H9 (cell line): ENCODE results near the gene PLCB1. TPM values are rescaled to one million over a fixed set of nuclear protein-coding genes. Genes with fewer than 3 reads are reported as not detected.

ENCODE experiments used
- DNase-seq: peaks from one replicate; pipeline ENCODE4 v3.0.0-alpha.2; 2017
- H2AFZ ChIP-seq: one replicate; pipeline ENCODE4 v1.6.1; 2013; ENCODE audit warnings: mild to moderate bottlenecking, low read length, control low read depth, moderate library complexity
- H2AK5ac ChIP-seq: 2 replicates; pipeline ENCODE4 v1.6.1; 2013; ENCODE audit warnings: low read length, control low read depth, mixed read lengths; ENCODE audit not compliant: insufficient read length
- H2BK120ac ChIP-seq: one replicate; pipeline ENCODE4 v1.6.1; 2013; ENCODE audit warnings: low read depth, mild to moderate bottlenecking, low read length, control low read depth, inconsistent platforms; ENCODE audit not compliant: poor library complexity, severe bottlenecking
- H2BK12ac ChIP-seq: 2 replicates; pipeline ENCODE4 v1.6.1; 2013; ENCODE audit warnings: low read length, control low read depth, mixed read lengths, low read depth; ENCODE audit not compliant: insufficient read length
- H2BK15ac ChIP-seq: 2 replicates; pipeline ENCODE4 v1.6.1; 2013; ENCODE audit warnings: low read depth, low read length, control low read depth
- H2BK20ac ChIP-seq: one replicate; pipeline ENCODE4 v1.6.1; 2013; ENCODE audit warnings: low read depth, mild to moderate bottlenecking, low read length, control low read depth, inconsistent platforms; ENCODE audit not compliant: poor library complexity, severe bottlenecking
- H2BK5ac ChIP-seq: 2 replicates; pipeline ENCODE4 v1.6.1; 2013; ENCODE audit warnings: low read length, control low read depth, mixed read lengths; ENCODE audit not compliant: insufficient read length
- H3K14ac ChIP-seq: 2 replicates; pipeline ENCODE4 v1.6.1; 2013; ENCODE audit warnings: low read length, control low read depth; ENCODE audit not compliant: insufficient read depth
- H3K18ac ChIP-seq: 2 replicates; pipeline ENCODE4 v1.6.1; 2013; ENCODE audit warnings: low read depth, mild to moderate bottlenecking, mixed read lengths, low read length, control low read depth; ENCODE audit not compliant: insufficient read length
- H3K23ac ChIP-seq: 2 replicates; pipeline ENCODE4 v1.6.1; 2013; ENCODE audit warnings: low read length, control low read depth, mixed read lengths, low read depth; ENCODE audit not compliant: insufficient read length
- H3K23me2 ChIP-seq: 2 replicates; pipeline ENCODE4 v1.6.1; 2013; ENCODE audit warnings: low read depth, mild to moderate bottlenecking, mixed read lengths, low read length, control low read depth; ENCODE audit not compliant: insufficient read length, poor library complexity, severe bottlenecking
- H3K27ac ChIP-seq: 2 replicates; pipeline ENCODE4 v1.5.1; 2013; ENCODE audit warnings: low read length, control low read depth, mixed read lengths, low read depth; ENCODE audit not compliant: insufficient read length
- H3K27me3 ChIP-seq: 2 replicates; pipeline ENCODE4 v1.6.1; 2013; ENCODE audit warnings: low read length, control low read depth, inconsistent platforms; ENCODE audit not compliant: insufficient read depth
- H3K4ac ChIP-seq: 2 replicates; pipeline ENCODE4 v1.6.1; 2013; ENCODE audit warnings: low read depth, mild to moderate bottlenecking, control low read depth, inconsistent platforms, low read length, moderate library complexity
- H3K4me1 ChIP-seq: 2 replicates; pipeline ENCODE4 v1.6.1; 2013; ENCODE audit warnings: low read length, control low read depth, inconsistent platforms; ENCODE audit not compliant: insufficient read depth
- H3K4me2 ChIP-seq: 2 replicates; pipeline ENCODE4 v1.6.1; 2013; ENCODE audit warnings: low read length, control low read depth, mixed read lengths; ENCODE audit not compliant: insufficient read length, insufficient read depth
- H3K56ac ChIP-seq: 2 replicates; pipeline ENCODE4 v1.6.1; 2013; ENCODE audit warnings: low read depth, mild to moderate bottlenecking, mixed read lengths, low read length, control low read depth; ENCODE audit not compliant: insufficient read length
- H3K79me1 ChIP-seq: 2 replicates; pipeline ENCODE4 v1.6.1; 2013; ENCODE audit warnings: low read depth, mild to moderate bottlenecking, moderate library complexity, low read length, control low read depth, inconsistent platforms; ENCODE audit not compliant: insufficient read depth, poor library complexity, severe bottlenecking
- H3K79me2 ChIP-seq: 2 replicates; pipeline ENCODE4 v1.6.1; 2013; ENCODE audit warnings: low read length, control low read depth, inconsistent platforms; ENCODE audit not compliant: insufficient read depth
- H3K9ac ChIP-seq: 2 replicates; pipeline ENCODE4 v1.6.1; 2013; ENCODE audit warnings: low read length, control low read depth, mixed read lengths; ENCODE audit not compliant: insufficient read length; ENCODE audit errors: extremely low read depth
- H3K9me3 ChIP-seq: one replicate; pipeline ENCODE4 v1.6.1; 2013; ENCODE audit warnings: low read depth, low read length, inconsistent platforms; ENCODE audit not compliant: control insufficient read depth
- H3T11ph ChIP-seq: one replicate; pipeline ENCODE4 v1.6.1; 2013; ENCODE audit warnings: mild to moderate bottlenecking, low read length, control low read depth, inconsistent platforms
- H4K20me1 ChIP-seq: one replicate; pipeline ENCODE4 v1.6.1; 2013; ENCODE audit not compliant: control insufficient read depth, insufficient read length, insufficient read depth
- H4K5ac ChIP-seq: 2 replicates; pipeline ENCODE4 v1.6.1; 2013; ENCODE audit warnings: low read depth, mild to moderate bottlenecking, mixed read lengths, low read length, control low read depth; ENCODE audit not compliant: insufficient read length
- H4K8ac ChIP-seq: replicated peaks from 2 replicates; pipeline ENCODE4 v1.6.1; 2013; ENCODE audit warnings: low read length, control low read depth, mixed read lengths, low read depth; ENCODE audit not compliant: insufficient read length
- H4K91ac ChIP-seq: 2 replicates; pipeline ENCODE4 v1.6.1; 2013; ENCODE audit warnings: low read depth, mild to moderate bottlenecking, moderate library complexity, mixed read lengths, low read length, control low read depth; ENCODE audit not compliant: insufficient read length
- H3K27ac Mint-ChIP-seq, 3 experiments: 2 replicates in 2 of 3; 3 replicates in 1 of 3; pipeline ENCODE4 v1.8.0; 2020 to 2021; ENCODE audit warnings: mixed read lengths in 3 of 3, mild to moderate bottlenecking in 1 of 3, moderate library complexity in 1 of 3
- H3K27me3 Mint-ChIP-seq: 2 replicates; pipeline ENCODE4 v1.8.0; 2021; ENCODE audit warnings: low read depth, mild to moderate bottlenecking, moderate library complexity, mixed read lengths
- H3K36me3 Mint-ChIP-seq, 3 experiments: 2 replicates in 2 of 3; 3 replicates in 1 of 3; pipeline ENCODE4 v1.8.0; 2020 to 2021; ENCODE audit warnings: low read depth in 3 of 3, mixed read lengths in 3 of 3; ENCODE audit not compliant: insufficient read depth in 1 of 3
- H3K4me1 Mint-ChIP-seq, 2 experiments: 2 replicates each; pipeline ENCODE4 v1.8.0; 2020; ENCODE audit warnings: mixed read lengths in 2 of 2
- H3K4me3 Mint-ChIP-seq, 2 experiments: 2 replicates in 1 of 2; 3 replicates in 1 of 2; pipeline ENCODE4 v1.8.0; 2020 to 2021; ENCODE audit warnings: mild to moderate bottlenecking in 2 of 2, mixed read lengths in 2 of 2, moderate library complexity in 1 of 2
- H3K9me3 Mint-ChIP-seq, 2 experiments: 2 replicates in 1 of 2; 3 replicates in 1 of 2; pipeline ENCODE4 v1.8.0; 2020; ENCODE audit warnings: mild to moderate bottlenecking in 2 of 2, mixed read lengths in 2 of 2, moderate library complexity in 1 of 2
- WGBS: extraction: QIAGEN DNeasy Blood & Tissue Kit; methylation state at CpG from one replicate; pipeline ENCODE4 v1.1.7; 2013; ENCODE audit warnings: missing lambda C conversion rate, low lambda C conversion rate, mixed read lengths; ENCODE audit not compliant: insufficient read length; ENCODE audit errors: extremely low coverage; 5-methylcytosine and 5-hydroxymethylcytosine counted together
- total RNA-seq: library from RNA; stranded (reverse); gene quantifications from 2 replicates; pipeline ENCODE4 v1.2.1, GENCODE V29; 2021
- TF ChIP-seq, protein P1 (sequence below): fragments of 200-600 bp; sonication (generic); conservative IDR thresholded peaks from 3 replicates; pipeline ENCODE4 v1.8.0; 2021; ENCODE audit warnings: antibody characterized with exemption, mild to moderate bottlenecking

PLCB1 gene
- total RNA-seq, 1 experiment from 2014 or later: 11.5 TPM

GRCh38 chr20:8663424-8663823 is 531.4 kb downstream of the PLCB1 start:
- no peaks in the 10 kb centered on the region for H3K79me1 ChIP-seq
- no peak overlapping the region for H2BK12ac ChIP-seq
- no peak overlapping the region for H3K14ac ChIP-seq
- no peaks in the 10 kb centered on the region for H3K79me2 ChIP-seq
- no peak overlapping the region for H3K18ac ChIP-seq
- no peak overlapping the region for H3K23ac ChIP-seq
- no CpG with 5 or more reads among the region's 1 CpG for WGBS
- Mint-ChIP-seq H3K36me3 (no peaks in the 10 kb centered on the region), H3K4me1 (no peaks in the 10 kb centered on the region), H3K27me3 (no peaks in the 10 kb centered on the region), H3K9me3 (no peaks in the 10 kb centered on the region), H3K4me3 (no peak overlapping the region), H3K27ac (no peak overlapping the region)
- no peaks in the 10 kb centered on the region for H3K23me2 ChIP-seq
- no peak overlapping the region for H4K91ac ChIP-seq
- no peaks in the 10 kb centered on the region for H3K27me3 ChIP-seq
- DNase-seq: no peak
- no peak overlapping the region for H4K5ac ChIP-seq
- no peaks in the 10 kb centered on the region for H3K4me1 ChIP-seq
- H3K4me2 ChIP-seq: no peak overlapping the region
- H4K20me1 ChIP-seq: peaks cover 1% of the 10 kb centered on the region
- H3K9ac ChIP-seq: no peak overlapping the region
- no peak overlapping the region for H3K27ac ChIP-seq
- no peak overlapping the region for H2AK5ac ChIP-seq
- H2BK120ac ChIP-seq: no peak overlapping the region
- H2BK5ac ChIP-seq: no peak overlapping the region
- TF ChIP-seq, protein P1, sequence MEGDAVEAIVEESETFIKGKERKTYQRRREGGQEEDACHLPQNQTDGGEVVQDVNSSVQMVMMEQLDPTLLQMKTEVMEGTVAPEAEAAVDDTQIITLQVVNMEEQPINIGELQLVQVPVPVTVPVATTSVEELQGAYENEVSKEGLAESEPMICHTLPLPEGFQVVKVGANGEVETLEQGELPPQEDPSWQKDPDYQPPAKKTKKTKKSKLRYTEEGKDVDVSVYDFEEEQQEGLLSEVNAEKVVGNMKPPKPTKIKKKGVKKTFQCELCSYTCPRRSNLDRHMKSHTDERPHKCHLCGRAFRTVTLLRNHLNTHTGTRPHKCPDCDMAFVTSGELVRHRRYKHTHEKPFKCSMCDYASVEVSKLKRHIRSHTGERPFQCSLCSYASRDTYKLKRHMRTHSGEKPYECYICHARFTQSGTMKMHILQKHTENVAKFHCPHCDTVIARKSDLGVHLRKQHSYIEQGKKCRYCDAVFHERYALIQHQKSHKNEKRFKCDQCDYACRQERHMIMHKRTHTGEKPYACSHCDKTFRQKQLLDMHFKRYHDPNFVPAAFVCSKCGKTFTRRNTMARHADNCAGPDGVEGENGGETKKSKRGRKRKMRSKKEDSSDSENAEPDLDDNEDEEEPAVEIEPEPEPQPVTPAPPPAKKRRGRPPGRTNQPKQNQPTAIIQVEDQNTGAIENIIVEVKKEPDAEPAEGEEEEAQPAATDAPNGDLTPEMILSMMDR: no peak
- no peak overlapping the region for H3T11ph ChIP-seq
- no peak overlapping the region for H4K8ac ChIP-seq
- H2BK15ac ChIP-seq: no peak overlapping the region
- no peak overlapping the region for H3K56ac ChIP-seq
- H2BK20ac ChIP-seq: no peak overlapping the region
- H3K4ac ChIP-seq: no peak overlapping the region
- no peaks in the 10 kb centered on the region for H3K9me3 ChIP-seq
- H2AFZ ChIP-seq: no peak overlapping the region
